Right lung (tissue), 5 donors: ENCODE measurements around the gene ING3. TPM values are rescaled to one million over a fixed set of nuclear protein-coding genes. Genes with fewer than 3 reads are reported as not detected.
A peak's percentile ranks its signal among the peaks of the same experiment; 100 is the strongest.
"Not testable (repeated sequence)": the region's sequence is repeated elsewhere in the genome, so short reads cannot be mapped to it uniquely, and the experiment has no call there.

Experiments used
- DNase-seq, 2 donors: peaks; one replicate each; pipeline ENCODE4 v3.0.0-alpha.2; 2013
- polyA plus RNA-seq, 5 donors: library from polyadenylated mRNA; unstranded; fragments of 120-200 nt; gene quantifications; one replicate each; pipeline versions ENCODE4 v1.2.1 to v1.2.3, GENCODE V29; 2013; ENCODE audit warnings: inconsistent platforms in 1 of 5, low replicate concordance in 1 of 5; ENCODE audit not compliant: insufficient read length in 5 of 5, insufficient read depth in 1 of 5

ING3 gene
- polyA plus RNA-seq, 5 donors = 29.2 to 49.4 (median 39.2) TPM

DNA sequence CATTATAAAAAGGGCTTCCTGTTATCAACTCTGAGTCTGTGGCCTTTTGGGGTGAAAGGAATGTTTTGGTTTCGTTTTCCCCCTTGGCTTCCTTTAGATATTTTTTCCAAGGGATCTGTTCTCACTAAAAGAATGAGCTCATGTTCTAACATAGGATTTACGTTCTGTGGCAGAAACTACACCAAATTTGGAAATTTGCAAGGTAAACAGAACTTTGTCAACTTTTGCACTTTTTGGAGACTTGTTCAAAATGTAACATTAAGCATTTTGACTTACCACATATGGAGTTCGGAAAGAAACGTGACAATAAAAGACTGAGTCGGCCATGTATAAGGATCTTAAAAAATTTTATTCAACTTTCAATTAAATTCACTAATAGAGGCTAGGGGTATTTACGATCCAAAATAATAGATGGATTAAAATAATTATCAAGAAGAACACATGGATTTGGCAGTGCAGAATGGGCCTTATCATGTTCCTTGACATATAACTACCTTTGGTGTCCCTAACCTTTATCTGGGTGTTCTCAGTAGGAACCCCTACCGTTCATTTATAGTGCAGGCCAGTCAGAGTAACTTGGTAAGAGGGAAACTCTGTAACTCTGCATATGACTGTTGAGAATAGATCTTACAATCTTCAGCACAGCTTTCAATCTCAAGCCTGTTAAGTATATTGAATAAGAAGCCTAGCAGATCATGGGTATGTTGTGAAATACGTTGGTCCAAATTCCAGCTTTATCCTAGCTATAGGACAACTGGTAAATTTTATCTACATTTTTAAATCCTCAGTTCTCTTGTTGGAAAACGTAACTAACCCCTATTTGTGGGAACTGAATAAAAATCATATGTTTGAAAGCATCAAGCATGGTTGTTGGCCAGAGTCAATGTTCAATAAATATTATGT lies 49.8 kb downstream of the ING3 start:
- DNase-seq = no peak

- DNase-seq = no peak
These were observed 50.8 kb downstream of the ING3 start for GRCh38 chr7:121001234-121001906.

DNA sequence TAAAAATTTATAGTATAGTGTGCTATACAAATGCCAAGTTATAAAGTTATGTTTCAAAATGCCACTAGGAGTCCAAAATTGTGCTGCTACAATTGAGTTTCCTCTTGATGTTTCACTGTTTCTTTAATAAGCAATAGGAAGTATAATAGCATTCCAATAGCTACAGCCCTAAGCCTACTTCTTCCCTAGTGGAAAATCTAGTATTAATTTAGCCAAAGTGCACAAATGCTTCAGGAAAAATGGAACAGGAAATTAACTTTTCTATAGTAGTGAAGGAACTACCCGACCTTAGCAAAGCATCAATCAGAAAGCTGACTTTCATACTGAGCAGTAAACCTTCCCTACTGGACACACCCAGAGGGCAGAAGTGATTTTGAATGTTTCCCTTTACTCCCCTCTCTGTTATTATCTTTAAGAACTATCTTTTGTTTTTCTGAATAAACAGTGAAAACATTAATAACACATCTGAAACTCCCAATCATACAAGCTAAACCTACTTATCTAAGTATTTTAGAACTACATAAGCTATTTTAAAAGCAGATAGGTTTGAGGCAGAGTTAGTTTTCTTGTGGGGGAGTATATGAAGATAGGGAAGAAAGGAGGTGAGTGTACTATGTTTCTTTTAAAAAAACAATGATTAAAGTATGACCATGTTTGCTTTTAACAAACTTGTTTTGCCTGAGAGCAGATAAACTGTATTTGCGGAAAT lies 51.6 kb downstream of the ING3 start:
- DNase-seq = no peak

- DNase-seq = no peak
These were observed 52.2 kb downstream of the ING3 start for GRCh38 chr7:121002757-121003200.

DNA sequence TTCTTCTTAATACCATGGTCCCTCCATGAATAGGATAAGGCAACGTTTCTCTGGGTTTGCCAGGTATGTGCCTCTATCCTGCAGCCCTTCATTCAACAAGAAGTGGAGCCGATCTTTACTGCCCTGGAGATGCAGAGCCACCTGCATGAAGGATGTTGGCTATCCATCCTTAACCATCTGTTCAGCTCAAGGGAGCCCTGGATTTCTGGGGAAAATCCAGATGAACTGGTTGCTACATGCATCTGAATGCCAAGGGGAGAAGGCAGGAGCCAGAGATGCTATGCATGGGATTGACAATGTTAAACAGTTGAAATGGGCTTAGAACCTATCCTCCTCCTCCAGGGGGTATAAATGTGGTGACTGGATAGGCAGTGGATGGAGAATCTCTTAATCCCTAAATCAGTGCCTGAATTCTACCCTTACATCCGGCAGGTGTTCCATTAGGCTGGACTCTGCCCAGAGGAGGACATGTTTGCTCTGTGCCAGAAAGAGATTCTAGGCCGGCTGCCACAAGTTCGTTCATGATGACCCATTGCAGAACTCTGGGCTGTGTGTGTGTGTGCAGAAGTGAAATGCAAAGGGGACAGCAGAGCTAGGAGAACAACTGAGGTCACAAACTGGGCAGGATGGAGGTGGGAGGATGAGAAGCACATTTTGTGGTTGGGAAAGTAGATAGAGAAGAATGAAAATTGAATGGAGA lies 53.6 kb downstream of the ING3 start:
- DNase-seq = no peak

- DNase-seq = not testable (repeated sequence)
These were observed 54.5 kb downstream of the ING3 start for GRCh38 chr7:121005058-121005457.

- no peak for DNase-seq
These were observed 55.5 kb downstream of the ING3 start for GRCh38 chr7:121005996-121006584.

- DNase-seq = no peak
These were observed 56.2 kb downstream of the ING3 start for GRCh38 chr7:121006711-121007315.

- DNase-seq = no peak
These were observed 58.2 kb downstream of the ING3 start for GRCh38 chr7:121008816-121009215.

DNA sequence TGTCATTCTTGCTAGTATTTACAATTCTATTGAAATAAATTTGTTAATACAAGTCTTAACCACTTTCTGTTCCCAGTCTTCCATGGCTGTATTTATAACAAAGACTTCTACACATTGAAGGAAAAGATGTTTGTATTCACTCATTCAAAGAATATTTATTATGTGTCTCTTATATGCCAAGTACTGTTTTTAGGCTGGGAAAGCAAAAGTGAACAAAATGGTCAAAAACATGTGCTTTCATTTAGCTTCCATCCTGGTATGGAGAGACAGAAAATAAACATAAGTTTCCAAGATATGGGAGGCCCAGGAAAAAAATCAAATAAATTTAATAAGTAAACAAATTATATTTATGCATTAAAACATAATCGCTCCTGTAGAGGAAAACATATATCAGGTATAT lies 60.8 kb downstream of the ING3 start:
- no peak for DNase-seq

GRCh38 chr7:121012170-121012874 lies 61.7 kb downstream of the ING3 start:
- no peak for DNase-seq

GRCh38 chr7:121012919-121013318 lies 62.3 kb downstream of the ING3 start:
- DNase-seq = no peak

DNA sequence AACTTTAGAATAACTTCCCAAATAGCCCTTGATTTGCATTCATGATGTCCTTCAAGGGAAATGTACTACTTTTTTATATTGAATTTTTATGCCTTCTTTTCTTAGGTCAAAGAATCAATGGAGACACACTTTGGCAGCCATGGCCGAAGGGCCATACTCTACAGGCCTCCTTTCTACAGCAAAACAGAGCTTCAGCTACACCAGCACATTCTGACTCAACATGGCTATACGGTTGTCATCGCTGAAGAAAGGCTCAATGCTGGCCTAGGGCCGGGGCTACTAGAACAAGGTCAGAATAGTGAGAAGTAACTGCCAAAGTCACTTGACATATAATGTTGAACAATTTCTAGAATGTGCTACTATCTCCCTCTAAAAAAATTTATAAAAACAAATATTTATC lies 65.0 kb downstream of the ING3 start:
- no peak for DNase-seq

GRCh38 chr7:121016966-121017365 lies 66.4 kb downstream of the ING3 start:
- DNase-seq = no peak

GRCh38 chr7:121017586-121017985 lies 67.0 kb downstream of the ING3 start:
- DNase-seq = no peak

DNA sequence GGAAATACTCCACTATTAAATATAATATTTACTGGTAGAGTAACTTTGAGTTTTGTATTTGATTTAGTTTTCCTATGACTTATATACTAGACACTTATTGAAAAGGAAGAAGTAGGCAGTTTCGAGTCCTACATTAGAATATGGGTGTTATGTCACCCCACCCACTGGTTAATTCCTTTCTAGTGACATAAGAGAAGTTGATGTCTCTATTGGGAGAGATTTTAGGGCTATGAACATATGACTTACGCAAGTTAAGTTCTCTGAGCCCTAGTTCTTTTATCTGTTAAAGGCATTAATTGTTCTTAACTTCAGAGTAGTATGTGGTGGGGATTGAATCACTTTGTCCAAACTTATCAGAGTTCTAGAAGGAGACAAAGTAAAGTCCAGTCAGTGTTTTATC lies 68.4 kb downstream of the ING3 start:
- DNase-seq = no peak

DNA sequence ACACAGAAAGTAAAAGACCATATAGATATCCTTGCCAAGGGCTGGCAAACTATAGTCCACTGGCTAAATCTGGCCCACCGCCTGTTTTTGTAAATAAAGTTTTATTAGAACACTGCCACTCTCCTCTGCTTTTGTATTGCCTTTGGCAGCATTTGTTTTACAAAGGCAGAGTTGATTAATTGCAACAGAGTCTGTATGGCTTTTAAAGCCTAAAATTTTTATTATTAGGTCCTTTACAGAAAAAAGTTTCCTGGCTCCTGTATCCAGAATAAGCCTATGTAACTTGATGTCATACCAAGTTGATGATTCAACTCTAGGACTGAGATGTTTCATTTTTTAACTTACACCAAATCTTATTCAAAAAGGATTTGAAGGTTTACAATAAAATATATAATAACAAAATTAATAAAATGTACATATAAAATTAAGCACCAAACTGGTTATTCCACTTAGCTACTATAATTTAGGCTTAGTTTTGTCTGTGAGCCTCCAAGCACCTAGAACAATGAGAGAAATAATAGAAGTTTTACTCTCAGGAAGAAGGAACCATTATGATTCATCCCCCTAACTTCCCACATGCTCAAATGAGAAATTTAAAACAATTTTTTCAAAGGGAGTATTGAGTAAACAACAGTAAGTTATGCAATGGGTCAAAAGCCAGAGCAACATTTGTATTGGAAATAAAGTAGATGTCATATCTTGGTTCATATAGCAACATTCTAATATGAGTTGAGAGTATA lies 69.8 kb downstream of the ING3 start:
- peak in 1 of 2 donors; percentile 55 for DNase-seq

GRCh38 chr7:121020989-121021969 lies 70.7 kb downstream of the ING3 start:
- DNase-seq = no peak
